H1 (cell line): ENCODE results near the gene KRT5. TPM values are rescaled to one million over a fixed set of nuclear protein-coding genes. Genes with fewer than 3 reads are reported as not detected.

Experiments used
- CTCF ChIA-PET: fragments of 300-600 bp; sonication (Branson Sonifier 250); formaldehyde crosslinking; loops from one replicate; lab custom pipeline; 2021; ENCODE audit not compliant: partially characterized antibody; lab: Charles Lee
- POLR2A ChIA-PET: fragments of 300-600 bp; sonication (Branson Sonifier 250); formaldehyde crosslinking; loops from one replicate; lab custom pipeline; 2021; ENCODE audit warnings: inconsistent platforms; ENCODE audit not compliant: partially characterized antibody; lab: Charles Lee
- DNase-seq, 2 experiments: peaks; one replicate each; pipeline versions ENCODE4 v3.0.0 to v3.0.0-alpha.2; 2010 to 2022; ENCODE audit warnings: low spot score in 2 of 2, low read depth in 1 of 2, mixed read lengths in 1 of 2
- FAIRE-seq: peaks from 2 replicates; lab custom pipeline; 2011; peaks lifted over from hg19 to GRCh38; lab: Jason Lieb, UNC
- H2AFZ ChIP-seq: 2 replicates; pipeline ENCODE4 v1.8.1; 2012; ENCODE audit warnings: low read length, inconsistent platforms
- H2AK5ac ChIP-seq: 2 replicates; pipeline ENCODE4 v1.6.1; 2013; ENCODE audit warnings: low read depth, low read length
- H2BK120ac ChIP-seq: replicated peaks from 2 replicates; pipeline ENCODE3; 2013; ENCODE audit warnings: low read depth, low read length, inconsistent platforms
- H2BK12ac ChIP-seq: 2 replicates; pipeline ENCODE4 v1.6.1; 2013; ENCODE audit warnings: low read depth, low read length
- H2BK15ac ChIP-seq: 2 replicates; pipeline ENCODE4 v1.6.1; 2013; ENCODE audit warnings: low read length
- H2BK20ac ChIP-seq: 2 replicates; pipeline ENCODE4 v1.6.1; 2013; ENCODE audit warnings: low read length
- H2BK5ac ChIP-seq: 2 replicates; pipeline ENCODE4 v1.6.1; 2013; ENCODE audit warnings: low read depth, low read length
- H3K14ac ChIP-seq: 2 replicates; pipeline ENCODE4 v1.6.1; 2013; ENCODE audit warnings: inconsistent platforms; ENCODE audit not compliant: insufficient read length
- H3K18ac ChIP-seq: 2 replicates; pipeline ENCODE4 v1.6.1; 2013; ENCODE audit warnings: low read length; ENCODE audit errors: extremely low read depth
- H3K23ac ChIP-seq: 2 replicates; pipeline ENCODE4 v1.6.1; 2013; ENCODE audit warnings: inconsistent platforms; ENCODE audit not compliant: insufficient read length
- H3K23me2 ChIP-seq: 2 replicates; pipeline ENCODE4 v1.6.1; 2013; ENCODE audit warnings: low read depth, low read length
- H3K27ac ChIP-seq: 2 replicates; pipeline ENCODE4 v1.6.1; 2011; ENCODE audit warnings: low read depth, low read length, inconsistent platforms
- H3K27me3 ChIP-seq, 4 experiments: replicated peaks in 1 of 4; 1 replicate in 1 of 4; 2 replicates in 3 of 4; pipeline versions ENCODE4 v1.6.1 to v1.8.1; 2011 to 2013; ENCODE audit warnings: low read length in 3 of 4, mild to moderate bottlenecking in 3 of 4, inconsistent platforms in 2 of 4, mixed read lengths in 2 of 4, moderate library complexity in 1 of 4; ENCODE audit not compliant: control insufficient read depth in 3 of 4, insufficient read depth in 3 of 4; ENCODE audit errors: extremely low read depth in 1 of 4
- H3K36me3 ChIP-seq, 4 experiments: 2 replicates each; pipeline versions ENCODE4 v1.6.1 to v1.8.1; 2011 to 2013; ENCODE audit warnings: mild to moderate bottlenecking in 4 of 4, low read length in 3 of 4, moderate library complexity in 2 of 4, control low read depth in 1 of 4, inconsistent platforms in 1 of 4; ENCODE audit not compliant: insufficient read depth in 4 of 4, control insufficient read depth in 2 of 4
- H3K4ac ChIP-seq: replicated peaks from 2 replicates; pipeline ENCODE3; 2013; ENCODE audit warnings: low read length, low read depth, mixed read lengths, inconsistent platforms; ENCODE audit not compliant: insufficient read length
- H3K4me1 ChIP-seq, 4 experiments: replicated peaks in 1 of 4; 1 replicate in 1 of 4; 2 replicates in 3 of 4; pipeline versions ENCODE4 v1.6.1 to v1.8.1; 2011 to 2013; ENCODE audit warnings: low read length in 3 of 4, inconsistent platforms in 2 of 4, mixed read lengths in 1 of 4; ENCODE audit not compliant: insufficient read depth in 4 of 4, control insufficient read depth in 3 of 4
- H3K4me2 ChIP-seq, 2 experiments: 2 replicates each; pipeline versions ENCODE4 v1.6.1 to v1.8.1; 2011 to 2013; ENCODE audit warnings: low read depth in 2 of 2, low read length in 2 of 2, control low read depth in 1 of 2, inconsistent platforms in 1 of 2, mild to moderate bottlenecking in 1 of 2; ENCODE audit not compliant: insufficient read depth in 1 of 2
- H3K4me3 ChIP-seq, 4 experiments: fragments of 200-600, 300-600 bp in 1 of 4; sonication (generic), shearing (Covaris generic), sonication (Bioruptor Twin) in 1 of 4; 2 replicates each; pipeline versions ENCODE4 v1.5.1 to v1.8.1; 2011 to 2016; ENCODE audit warnings: low read length in 4 of 4, low read depth in 3 of 4, control low read depth in 2 of 4, inconsistent platforms in 2 of 4, mild to moderate bottlenecking in 2 of 4, mixed read lengths in 1 of 4, moderate library complexity in 1 of 4; ENCODE audit not compliant: insufficient read depth in 2 of 4; ENCODE audit errors: extremely low read depth in 1 of 4
- H3K56ac ChIP-seq: replicated peaks from 2 replicates; pipeline ENCODE3; 2013; ENCODE audit warnings: low read depth, mild to moderate bottlenecking, mixed read lengths, low read length, inconsistent platforms; ENCODE audit not compliant: insufficient read length
- H3K79me1 ChIP-seq: 2 replicates; pipeline ENCODE4 v1.6.1; 2013; ENCODE audit warnings: low read depth, low read length, control low read depth
- H3K79me2 ChIP-seq, 2 experiments: 2 replicates each; pipeline versions ENCODE4 v1.6.1 to v1.8.1; 2012 to 2013; ENCODE audit warnings: low read length in 2 of 2, mild to moderate bottlenecking in 2 of 2, inconsistent platforms in 1 of 2; ENCODE audit not compliant: insufficient read depth in 2 of 2, control insufficient read depth in 1 of 2
- H3K9ac ChIP-seq, 4 experiments: replicated peaks in 1 of 4; 1 replicate in 1 of 4; 2 replicates in 3 of 4; pipeline versions ENCODE4 v1.6.1 to v1.8.1; 2011 to 2013; ENCODE audit warnings: low read depth in 3 of 4, low read length in 3 of 4, control low read depth in 2 of 4, mild to moderate bottlenecking in 2 of 4, moderate library complexity in 2 of 4, inconsistent platforms in 1 of 4; ENCODE audit errors: extremely low read depth in 1 of 4
- H3K9me3 ChIP-seq, 2 experiments: 2 replicates each; pipeline versions ENCODE4 v1.6.1 to v1.8.1; 2012 to 2013; ENCODE audit warnings: mild to moderate bottlenecking in 2 of 2, moderate library complexity in 2 of 2, control low read depth in 1 of 2, inconsistent platforms in 1 of 2, low read depth in 1 of 2, low read length in 1 of 2, mixed read lengths in 1 of 2; ENCODE audit not compliant: insufficient read depth in 2 of 2
- H4K20me1 ChIP-seq, 2 experiments: replicated peaks in 1 of 2; 2 replicates each; pipeline versions ENCODE3 to v1.8.1; 2011 to 2013; ENCODE audit warnings: inconsistent platforms in 2 of 2, low read length in 2 of 2, mild to moderate bottlenecking in 1 of 2; ENCODE audit not compliant: insufficient read depth in 2 of 2, control insufficient read depth in 1 of 2
- H4K5ac ChIP-seq: 2 replicates; pipeline ENCODE4 v1.6.1; 2013; ENCODE audit warnings: low read length, low read depth, mixed read lengths, inconsistent platforms; ENCODE audit not compliant: insufficient read length
- H4K8ac ChIP-seq: 2 replicates; pipeline ENCODE4 v1.8.0; 2013; ENCODE audit warnings: mild to moderate bottlenecking, moderate library complexity, low read length, inconsistent platforms; ENCODE audit not compliant: insufficient read depth; ENCODE audit errors: extremely low read depth
- H4K91ac ChIP-seq: replicated peaks from 2 replicates; pipeline ENCODE3; 2013; ENCODE audit warnings: low read length, mixed read lengths, inconsistent platforms; ENCODE audit not compliant: insufficient read length
- WGBS, 2 experiments: shearing (Covaris generic) in 1 of 2; methylation state at CpG; one replicate each; pipeline versions ENCODE4 v1.1.6 to v1.1.7; 2013 to 2015; ENCODE audit warnings: low lambda C conversion rate in 2 of 2, mixed read lengths in 2 of 2, inconsistent platforms in 1 of 2, low coverage in 1 of 2, missing lambda C conversion rate in 1 of 2; ENCODE audit not compliant: insufficient replicate concordance in 2 of 2, insufficient coverage in 1 of 2, insufficient read length in 1 of 2; ENCODE audit errors: extremely low coverage in 1 of 2, missing lambda C conversion rate in 1 of 2; 5-methylcytosine and 5-hydroxymethylcytosine counted together
- polyA plus RNA-seq, 7 experiments: library from polyadenylated mRNA; depleted of rRNA in 3 of 7; stranded (reverse) in 5 of 7; unstranded in 2 of 7; fragments of >200 nt in 5 of 7; fragments of 200-250 nt in 2 of 7; gene quantifications; 1 replicate in 5 of 7; 2 replicates in 1 of 7; 4 replicates in 1 of 7; pipeline versions ENCODE4 v1.2.1 to v1.2.3, GENCODE V29; 2011 to 2013; ENCODE audit warnings: missing spikeins in 2 of 7, mixed read lengths in 2 of 7
- total RNA-seq: library from RNA; stranded (reverse); fragmentation: NEBNext Ultra II Directional; extraction: Animal tissue kit (Norgen Biotek cat#: 25700); gene quantifications from 2 replicates; pipeline ENCODE4 v1.2.1, GENCODE V29; 2021

Gene KRT5
- total and polyA plus RNA-seq, 2 of the 8 experiments (the other 6 are each of a cell fraction or from before 2014, with no cell fraction given) = 0.18 TPM; not detected in 1

- H4K91ac ChIP-seq = no peak overlapping the region
- H3K36me3 ChIP-seq = no peaks in the 10 kb centered on the region
- H4K5ac ChIP-seq = no peak overlapping the region
- WGBS, 2 experiments = 87% methylated on average over 5 of the region's 5 CpGs; no CpG with 5 or more reads in 1 of the 2 experiments
- H2BK5ac ChIP-seq = no peak overlapping the region
- ChIA-PET POLR2A (no interaction called here), CTCF (no interaction called here)
- H3K18ac ChIP-seq = no peak overlapping the region
- H3K27me3 ChIP-seq = no peaks in the 10 kb centered on the region
- FAIRE-seq = no peak
- no peaks in the 10 kb centered on the region for H3K9me3 ChIP-seq
- H3K4ac ChIP-seq = no peak overlapping the region
- H3K23ac ChIP-seq = no peak overlapping the region
- no peaks in the 10 kb centered on the region for H3K79me2 ChIP-seq
- DNase-seq = no peak
- no peak overlapping the region for H2BK20ac ChIP-seq
- H3K23me2 ChIP-seq = no peaks in the 10 kb centered on the region
- H3K4me1 ChIP-seq = no peaks in the 10 kb centered on the region
- H2AK5ac ChIP-seq = no peak overlapping the region
- no peak overlapping the region for H2BK12ac ChIP-seq
- H3K4me2 ChIP-seq = no peak overlapping the region
- no peak overlapping the region for H3K9ac ChIP-seq
- H2BK120ac ChIP-seq = no peak overlapping the region
- H4K8ac ChIP-seq = no peak overlapping the region
- H3K79me1 ChIP-seq = no peaks in the 10 kb centered on the region
- no peak overlapping the region for H3K14ac ChIP-seq
- H2AFZ ChIP-seq = no peak overlapping the region
- H3K27ac ChIP-seq = no peak overlapping the region
- no peaks in the 10 kb centered on the region for H4K20me1 ChIP-seq
- H2BK15ac ChIP-seq = no peak overlapping the region
- no peak overlapping the region for H3K4me3 ChIP-seq
- no peak overlapping the region for H3K56ac ChIP-seq
Observed at GRCh38 chr12:52486166-52487105, 33.8 kb downstream of the KRT5 start.
